HepG2 (cell line): ENCODE results near the gene PRR35. TPM values are rescaled to one million over a fixed set of nuclear protein-coding genes. Genes with fewer than 3 reads are reported as not detected.

Experiments used
- AGO2 ChIP-seq: fragments of 200-400 bp; formaldehyde crosslinking; optimal IDR thresholded peaks from 2 replicates; pipeline ENCODE3; 2017; ENCODE audit warnings: mild to moderate bottlenecking, low read depth, low read length, moderate library complexity
- EED ChIP-seq: sonication (generic); formaldehyde crosslinking; IDR thresholded peaks from 2 replicates; pipeline ENCODE4 v1.5.0; 2020; ENCODE audit warnings: mild to moderate bottlenecking, missing genetic modification reagents
- HCFC1 ChIP-seq: fragments of 150-350 bp; IDR thresholded peaks from 2 replicates; pipeline ENCODE4 v1.6.1; 2014; ENCODE audit warnings: low read depth, low read length
- HNF4G ChIP-seq, 2 experiments: sonication (generic) in 1 of 2; formaldehyde crosslinking in 1 of 2; IDR thresholded peaks; 2 replicates each; pipeline versions ENCODE4 v1.4.0 to v1.6.1; 2011 to 2020; ENCODE audit warnings: borderline replicate concordance in 2 of 2, low read depth in 2 of 2, mild to moderate bottlenecking in 2 of 2, low read length in 1 of 2, missing genetic modification reagents in 1 of 2, moderate library complexity in 1 of 2
- IKZF4 ChIP-seq: sonication (generic); formaldehyde crosslinking; IDR thresholded peaks from 2 replicates; pipeline ENCODE4 v1.5.1; 2020; ENCODE audit warnings: borderline replicate concordance, mild to moderate bottlenecking, low read depth, missing genetic modification reagents; ENCODE audit errors: not compliant biosample characterization
- NCOA2 ChIP-seq: sonication (generic); formaldehyde crosslinking; IDR thresholded peaks from 2 replicates; pipeline ENCODE4 v1.8.0; 2022; ENCODE audit warnings: inconsistent platforms
- NR2F6 ChIP-seq, 2 experiments: IDR thresholded peaks; 2 replicates each; pipeline ENCODE4 v1.6.1; 2016; ENCODE audit warnings: antibody characterized with exemption in 1 of 2, mild to moderate bottlenecking in 1 of 2
- RBFOX2 ChIP-seq: fragments of 200-400 bp; formaldehyde crosslinking; IDR thresholded peaks from 2 replicates; pipeline ENCODE4 v1.6.1; 2017; ENCODE audit warnings: low read depth, mild to moderate bottlenecking, low read length
- XRCC5 ChIP-seq: fragments of 200-400 bp; formaldehyde crosslinking; optimal IDR thresholded peaks from 2 replicates; pipeline ENCODE3; 2017; ENCODE audit warnings: mild to moderate bottlenecking, low read length
- ZNF605 ChIP-seq: sonication (generic); formaldehyde crosslinking; IDR thresholded peaks from 2 replicates; pipeline ENCODE4 v1.8.0; 2022; ENCODE audit warnings: mild to moderate bottlenecking, missing genetic modification reagents
- ZNF713 ChIP-seq: sonication (generic); formaldehyde crosslinking; IDR thresholded peaks from 2 replicates; pipeline ENCODE4 v1.4.0; 2020; ENCODE audit warnings: mild to moderate bottlenecking, missing genetic modification reagents
- ZNF878 ChIP-seq: sonication (generic); formaldehyde crosslinking; IDR thresholded peaks from 2 replicates; pipeline ENCODE4 v1.8.1; 2023; ENCODE audit warnings: mild to moderate bottlenecking, missing genetic modification reagents, moderate library complexity
- polyA plus RNA-seq, 8 experiments: library from polyadenylated mRNA; depleted of rRNA in 3 of 8; stranded (reverse) in 7 of 8; unstranded in 1 of 8; fragments of >200 nt; fragmentation: Illumina TruSeq in 4 of 8; extraction: Trizol in 4 of 8; gene quantifications; 2 replicates each; pipeline versions ENCODE4 v1.2.1 to v1.2.3, GENCODE V29; 2011 to 2016; ENCODE audit warnings: low read depth in 4 of 8, missing spikeins in 1 of 8, mixed read lengths in 1 of 8; ENCODE audit not compliant: insufficient read depth in 1 of 8
- total RNA-seq, 5 experiments: library from RNA; depleted of rRNA; stranded (reverse); fragments of >200 nt; fragmentation: Illumina TruSeq; extraction: Trizol; gene quantifications; 2 replicates each; pipeline ENCODE4 v1.2.3, GENCODE V29; 2016; ENCODE audit warnings: low read depth in 1 of 5

PRR35 gene
- total and polyA plus RNA-seq, 2 of the 13 experiments (the other 11 are each of a cell fraction or from before 2014, with no cell fraction given) = 0.07 to 0.16 TPM

GRCh38 chr16:554640-555365 lies 5.4 kb upstream of the PRR35 start (continued):
- no peak for TF ChIP-seq HCFC1
- no peak for TF ChIP-seq HNF4G (IDR thresholded peaks at IDR 0.05; ENCODE audit: borderline replicate concordance, low read depth, low read length)
- TF ChIP-seq HNF4G (CRISPR knock-in tag; IDR thresholded peaks at IDR 0.05; ENCODE audit: borderline replicate concordance, low read depth) = no peak
- TF ChIP-seq IKZF4 (CRISPR knock-in tag) = no peak
- TF ChIP-seq AGO2 = peak; percentile 92
- TF ChIP-seq NCOA2 (CRISPR knock-in tag) = no peak
- peak; percentile 60 for TF ChIP-seq XRCC5
- no peak for TF ChIP-seq EED (CRISPR knock-in tag)
- 0 out of 2 replicates have a peak, but pooled peaks have one; percentile 30 for TF ChIP-seq RBFOX2
- no peak for TF ChIP-seq ZNF605 (CRISPR knock-in tag)
- no peak for TF ChIP-seq ZNF878 (CRISPR knock-in tag)
- no peak for TF ChIP-seq NR2F6 (IDR thresholded peaks at IDR 0.05)
- TF ChIP-seq NR2F6 (CRISPR knock-in tag; IDR thresholded peaks at IDR 0.05) = no peak
- no peak for TF ChIP-seq ZNF713 (CRISPR knock-in tag)
